Peyer's patch (tissue), 4 donors: Measurements from ENCODE around the gene COLGALT1.

Experiments
- POLR2A ChIP-seq, 2 donors: fragments of 450-650 bp; IDR thresholded peaks; one replicate each; pipeline ENCODE4 v1.5.1; 2017; ENCODE audit warnings: antibody characterized with exemption in 2 of 2, mild to moderate bottlenecking in 2 of 2, moderate library complexity in 2 of 2
- TF ChIP-seq, protein P1 (sequence below), 6 experiments: fragments of 450-650 bp in 4 of 6; fragments of 200-600 bp in 2 of 6; sonication (generic) in 1 of 6; IDR thresholded peaks; one replicate each; pipeline ENCODE4 v1.5.1; 2017 to 2019; ENCODE audit warnings: antibody characterized with exemption in 6 of 6, mild to moderate bottlenecking in 3 of 6, moderate library complexity in 1 of 6

DNA sequence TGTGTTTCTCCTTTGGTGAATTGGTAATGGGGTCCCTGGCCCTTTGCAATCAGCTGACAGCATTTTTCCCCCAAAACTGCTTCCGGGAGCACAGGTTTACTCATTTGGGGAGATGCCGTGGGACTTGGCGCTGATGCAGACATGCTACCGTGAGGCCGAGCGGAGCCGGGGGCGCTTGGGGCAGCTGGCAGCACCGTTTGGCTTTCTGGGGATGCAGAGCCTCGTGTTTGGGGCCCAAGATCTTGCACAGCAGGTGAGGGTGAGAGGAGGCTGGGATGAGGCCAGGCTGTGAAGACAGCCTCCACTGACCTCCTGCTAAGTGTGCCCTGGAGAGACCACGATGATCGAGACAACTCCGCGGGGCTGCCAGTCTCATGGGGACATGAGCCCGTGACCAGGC is 13.4 kb upstream of the COLGALT1 start:
- TF ChIP-seq, protein P1, sequence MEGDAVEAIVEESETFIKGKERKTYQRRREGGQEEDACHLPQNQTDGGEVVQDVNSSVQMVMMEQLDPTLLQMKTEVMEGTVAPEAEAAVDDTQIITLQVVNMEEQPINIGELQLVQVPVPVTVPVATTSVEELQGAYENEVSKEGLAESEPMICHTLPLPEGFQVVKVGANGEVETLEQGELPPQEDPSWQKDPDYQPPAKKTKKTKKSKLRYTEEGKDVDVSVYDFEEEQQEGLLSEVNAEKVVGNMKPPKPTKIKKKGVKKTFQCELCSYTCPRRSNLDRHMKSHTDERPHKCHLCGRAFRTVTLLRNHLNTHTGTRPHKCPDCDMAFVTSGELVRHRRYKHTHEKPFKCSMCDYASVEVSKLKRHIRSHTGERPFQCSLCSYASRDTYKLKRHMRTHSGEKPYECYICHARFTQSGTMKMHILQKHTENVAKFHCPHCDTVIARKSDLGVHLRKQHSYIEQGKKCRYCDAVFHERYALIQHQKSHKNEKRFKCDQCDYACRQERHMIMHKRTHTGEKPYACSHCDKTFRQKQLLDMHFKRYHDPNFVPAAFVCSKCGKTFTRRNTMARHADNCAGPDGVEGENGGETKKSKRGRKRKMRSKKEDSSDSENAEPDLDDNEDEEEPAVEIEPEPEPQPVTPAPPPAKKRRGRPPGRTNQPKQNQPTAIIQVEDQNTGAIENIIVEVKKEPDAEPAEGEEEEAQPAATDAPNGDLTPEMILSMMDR (IDR thresholded peaks at IDR 0.05) = no peak
- TF ChIP-seq POLR2A (IDR thresholded peaks at IDR 0.05) = no peak
